GM18870 (cell line): ENCODE measurements around the gene SETBP1.

Source experiments
- ATAC-seq: cut with Tn5 transposase; IDR thresholded peaks from one replicate; pipeline ENCODE4 v1.9.1; 2021; ENCODE audit warnings: moderate library complexity; ENCODE audit not compliant: unreplicated experiment

SETBP1 gene

DNA sequence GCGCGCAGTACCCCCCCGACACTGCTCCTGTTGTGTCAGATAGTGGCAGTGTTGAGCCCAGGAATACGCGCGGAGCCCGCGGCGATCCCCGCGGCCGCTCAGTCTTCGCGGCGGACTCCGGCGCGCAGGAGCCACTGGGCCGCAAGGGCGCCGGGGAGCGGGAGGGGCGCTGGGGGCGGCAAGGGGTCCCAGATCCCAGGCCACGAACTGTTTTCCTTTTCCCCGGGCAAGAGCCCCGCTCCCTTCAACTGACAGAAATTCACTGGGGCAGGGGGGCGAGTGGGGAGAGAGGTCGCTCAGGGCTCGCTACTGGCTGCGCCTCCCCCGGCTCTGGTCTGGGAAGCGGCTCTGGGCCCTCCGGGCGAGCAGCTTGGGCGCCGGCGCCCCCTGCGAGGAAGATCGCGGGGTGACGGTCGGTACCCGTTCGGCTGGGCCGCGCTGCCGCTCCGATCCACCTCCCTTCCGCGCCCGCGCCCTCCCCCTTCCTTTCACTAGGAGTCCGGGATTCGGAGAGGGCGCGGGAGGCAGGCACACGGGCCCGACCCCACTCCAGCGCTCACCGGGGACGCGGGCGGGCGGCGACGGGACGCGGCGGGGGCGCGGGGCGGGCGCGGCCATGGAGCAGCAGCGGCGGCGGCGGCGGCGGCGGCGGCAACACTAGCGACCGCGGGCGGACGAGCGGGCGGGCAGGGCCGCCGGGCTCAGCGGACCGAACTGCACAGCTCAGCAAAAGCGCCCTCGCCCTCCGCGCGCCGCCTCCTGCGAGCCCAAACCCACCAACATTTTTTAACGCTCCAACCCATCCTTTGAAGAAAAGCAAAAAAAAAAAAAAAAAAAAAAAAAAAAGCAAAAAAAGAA, 1.4 kb upstream of the SETBP1 start:
- peak; percentile 77 for ATAC-seq

DNA sequence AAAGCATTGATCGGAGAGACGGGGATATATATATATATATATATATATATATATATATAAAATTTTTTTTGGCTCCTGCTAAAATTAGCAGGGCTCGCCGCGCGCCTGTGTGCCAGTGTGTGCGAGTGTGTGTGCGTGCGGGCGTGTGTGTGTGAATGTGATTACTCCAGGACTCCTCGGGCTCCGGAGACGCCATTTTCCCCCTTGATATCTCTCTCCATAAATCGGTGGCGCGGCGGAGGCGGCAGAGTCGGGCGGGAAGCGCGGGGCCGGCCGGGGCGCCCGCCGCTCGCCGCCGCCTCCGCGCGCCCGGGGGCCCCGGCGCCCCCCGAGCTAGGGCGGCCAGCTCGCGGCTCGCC, 795 bp upstream of the SETBP1 start:
- ATAC-seq: no peak

DNA sequence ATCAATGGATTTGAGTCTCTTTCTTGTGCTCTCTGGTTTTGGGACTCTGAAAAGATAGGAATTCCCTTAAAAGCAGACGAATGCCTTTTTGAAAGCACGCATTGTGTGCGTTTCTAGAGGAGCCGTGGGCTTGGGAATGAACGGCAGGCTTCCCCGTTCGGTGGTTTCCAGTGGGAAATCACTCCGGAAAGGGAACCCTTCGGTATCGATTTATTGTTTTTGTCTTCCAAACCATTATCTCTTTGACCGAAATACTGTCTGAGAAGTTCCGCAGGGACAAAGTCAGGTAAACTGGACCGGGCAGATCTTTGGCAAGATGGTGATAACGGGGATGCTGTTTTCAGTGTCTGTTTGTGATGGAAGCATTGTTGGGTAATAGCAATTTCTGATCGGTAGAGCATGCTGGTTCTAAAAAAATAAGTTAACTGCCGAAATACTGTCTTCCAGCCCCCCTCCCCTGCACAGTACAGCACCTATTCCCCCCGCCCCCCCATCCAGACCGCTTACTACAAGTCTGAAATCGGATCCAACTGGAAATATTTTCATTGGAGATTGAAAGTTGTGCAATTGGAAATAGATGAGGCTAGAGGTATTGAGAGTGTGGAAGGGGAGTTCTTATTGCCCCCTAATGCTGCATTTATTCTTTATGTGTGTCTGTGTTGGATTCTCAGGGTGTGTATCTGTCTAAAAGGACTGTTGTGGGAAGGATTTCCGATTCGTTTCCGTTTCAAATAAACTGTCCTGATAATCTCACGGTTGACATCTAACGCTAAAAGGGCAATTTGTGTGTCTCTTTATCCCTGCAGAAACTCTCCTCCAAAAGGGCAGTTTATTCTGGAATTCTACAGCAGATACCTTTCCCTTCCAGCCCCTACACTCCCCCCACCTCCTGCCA, 635 bp downstream of the SETBP1 start:
- no peak for ATAC-seq

DNA sequence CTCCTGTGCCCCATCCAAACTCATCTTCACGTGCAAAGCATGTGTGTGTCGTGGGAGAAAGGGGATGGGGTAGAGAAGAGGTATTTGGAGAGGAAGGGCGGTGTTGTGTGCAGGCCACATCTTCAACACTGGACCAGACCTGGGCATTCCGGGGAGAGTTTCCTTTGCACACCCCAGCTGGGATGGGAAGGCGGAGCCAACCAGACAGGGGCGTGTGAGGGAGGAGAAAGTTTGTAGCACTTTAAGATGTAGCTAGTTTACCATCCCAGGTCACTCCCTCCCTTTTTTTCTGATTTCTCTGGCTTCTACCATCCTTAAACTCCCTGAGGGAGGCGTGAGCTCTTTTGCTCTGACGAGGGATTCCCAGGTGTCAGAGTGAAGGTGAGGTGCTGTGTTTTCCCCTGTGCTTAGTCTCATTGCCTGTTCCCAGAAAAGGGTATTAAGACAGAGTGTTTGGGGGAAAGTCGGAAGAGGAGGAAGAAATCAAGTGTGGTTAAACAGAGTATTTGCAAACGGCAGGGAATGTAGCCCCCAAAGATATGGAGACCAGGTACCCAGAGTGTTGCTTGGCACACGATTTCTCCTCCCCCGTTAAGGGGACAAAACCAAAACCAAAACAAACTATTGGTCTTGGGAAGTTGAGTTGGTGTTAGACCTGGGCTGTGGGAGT, 1.6 kb downstream of the SETBP1 start:
- peak; percentile 38 for ATAC-seq

DNA sequence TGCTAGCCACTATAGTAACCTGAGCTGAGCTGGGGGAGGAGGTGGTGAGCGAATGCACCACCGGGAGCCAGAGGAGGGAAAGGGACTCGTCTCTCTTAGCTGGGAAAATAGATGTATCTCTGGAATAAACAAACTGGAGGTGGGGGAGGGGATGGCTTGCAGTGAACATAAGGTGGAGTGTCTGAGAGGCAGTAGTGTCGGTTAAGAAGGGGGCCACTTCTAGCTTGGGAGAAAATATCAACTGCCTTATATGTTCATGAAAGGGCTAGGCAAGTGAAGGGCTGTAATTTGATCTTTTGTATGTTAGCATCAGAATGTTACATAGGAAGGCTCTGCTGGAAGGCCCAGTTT, 2.2 kb downstream of the SETBP1 start:
- ATAC-seq: no peak

DNA sequence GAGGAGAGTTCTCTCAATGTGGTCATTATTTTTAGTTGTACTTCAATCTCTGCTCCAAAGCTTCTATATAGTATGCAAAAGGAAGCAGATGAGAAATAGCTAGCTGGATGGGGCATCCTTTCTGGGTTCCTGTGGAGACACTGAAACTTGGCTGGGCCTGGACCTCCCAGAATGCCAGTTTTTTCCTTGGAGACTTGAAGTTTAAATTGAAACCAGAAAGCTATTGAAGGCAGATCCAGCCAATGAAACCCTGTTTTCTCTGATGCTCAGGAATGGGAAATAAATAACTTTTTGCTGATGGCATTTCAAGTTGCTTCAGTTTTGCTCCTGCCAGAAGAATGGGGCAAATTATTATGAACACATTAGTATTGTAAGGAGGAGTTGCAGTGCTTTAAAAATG, 2.9 kb downstream of the SETBP1 start:
- no peak for ATAC-seq

DNA sequence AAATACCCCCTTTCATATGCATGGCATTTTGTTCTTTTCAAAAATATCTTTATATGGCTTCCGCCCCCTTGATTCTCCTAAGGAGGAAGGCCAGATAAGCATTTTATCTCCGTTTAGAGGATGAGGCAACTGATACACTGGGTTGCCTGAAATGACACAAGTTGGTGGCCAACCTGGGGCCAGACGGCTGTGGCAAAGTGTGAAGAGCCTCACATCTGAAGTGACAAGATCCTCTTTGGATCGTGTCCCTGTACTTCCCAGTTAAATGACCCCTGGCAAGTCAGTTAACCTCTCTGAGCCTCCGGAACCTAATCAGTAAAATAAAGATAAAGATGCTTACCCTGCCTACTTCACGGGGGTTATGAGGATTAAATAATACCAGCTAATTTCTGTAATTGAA, 4.6 kb downstream of the SETBP1 start:
- ATAC-seq: no peak

DNA sequence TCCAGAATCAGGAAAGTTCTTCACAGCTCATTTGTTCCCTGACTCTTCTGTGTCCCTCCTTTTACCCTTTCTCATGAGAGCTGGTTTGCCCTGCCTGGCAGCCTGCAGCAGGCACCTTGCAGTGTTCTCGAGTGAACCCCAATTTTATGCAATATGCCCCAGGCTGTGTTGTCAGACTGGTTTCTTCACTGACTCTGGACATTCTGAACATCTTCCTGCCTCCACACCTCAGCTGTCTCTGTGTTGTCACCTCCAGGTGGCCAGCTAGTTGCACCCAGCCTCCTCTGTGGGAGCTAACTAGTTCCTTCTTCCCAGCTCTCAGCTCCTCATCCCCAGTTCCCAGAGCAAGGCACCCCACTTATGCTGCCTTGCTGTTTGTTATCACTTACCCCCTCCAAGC, 5.5 kb downstream of the SETBP1 start:
- ATAC-seq: no peak

DNA sequence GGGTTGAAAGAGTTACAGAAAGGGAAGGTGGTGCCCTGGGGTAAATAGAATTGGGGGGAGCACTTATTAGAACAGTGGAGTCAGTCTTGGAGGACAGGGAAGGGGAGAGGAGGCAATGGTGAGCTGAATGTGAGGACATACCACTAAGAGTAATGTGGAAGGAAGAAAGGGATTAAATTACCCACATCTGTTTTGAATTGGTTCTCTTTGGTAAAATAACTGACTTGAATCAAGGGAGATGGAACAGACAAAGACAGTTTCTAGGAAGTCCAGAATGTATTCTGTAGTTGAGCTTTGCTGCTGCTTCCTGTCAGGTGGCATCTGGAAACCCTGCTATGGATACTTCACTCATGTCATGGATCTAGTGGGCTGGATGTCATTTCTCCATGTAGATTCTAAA, 6.7 kb downstream of the SETBP1 start:
- no peak for ATAC-seq

DNA sequence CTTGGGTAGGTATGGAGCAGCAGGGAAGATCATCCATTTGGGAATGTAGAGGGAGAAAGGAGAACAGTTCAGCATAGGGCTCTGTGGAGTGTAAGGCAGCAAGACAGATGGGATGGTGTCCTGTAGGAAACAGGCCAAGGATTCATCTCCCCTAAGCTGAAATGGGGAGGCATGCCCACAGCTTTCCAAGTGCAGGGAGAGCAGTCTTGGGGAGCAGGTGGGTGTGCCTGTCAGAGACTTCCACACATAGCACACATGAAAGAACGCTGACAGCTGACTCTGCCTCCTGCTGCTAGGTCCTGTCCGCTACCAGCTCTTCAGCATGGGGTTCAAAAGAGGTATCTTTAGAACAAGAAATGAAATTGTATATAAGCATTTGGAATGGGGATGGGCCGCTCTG, 9.0 kb downstream of the SETBP1 start:
- ATAC-seq: no peak

DNA sequence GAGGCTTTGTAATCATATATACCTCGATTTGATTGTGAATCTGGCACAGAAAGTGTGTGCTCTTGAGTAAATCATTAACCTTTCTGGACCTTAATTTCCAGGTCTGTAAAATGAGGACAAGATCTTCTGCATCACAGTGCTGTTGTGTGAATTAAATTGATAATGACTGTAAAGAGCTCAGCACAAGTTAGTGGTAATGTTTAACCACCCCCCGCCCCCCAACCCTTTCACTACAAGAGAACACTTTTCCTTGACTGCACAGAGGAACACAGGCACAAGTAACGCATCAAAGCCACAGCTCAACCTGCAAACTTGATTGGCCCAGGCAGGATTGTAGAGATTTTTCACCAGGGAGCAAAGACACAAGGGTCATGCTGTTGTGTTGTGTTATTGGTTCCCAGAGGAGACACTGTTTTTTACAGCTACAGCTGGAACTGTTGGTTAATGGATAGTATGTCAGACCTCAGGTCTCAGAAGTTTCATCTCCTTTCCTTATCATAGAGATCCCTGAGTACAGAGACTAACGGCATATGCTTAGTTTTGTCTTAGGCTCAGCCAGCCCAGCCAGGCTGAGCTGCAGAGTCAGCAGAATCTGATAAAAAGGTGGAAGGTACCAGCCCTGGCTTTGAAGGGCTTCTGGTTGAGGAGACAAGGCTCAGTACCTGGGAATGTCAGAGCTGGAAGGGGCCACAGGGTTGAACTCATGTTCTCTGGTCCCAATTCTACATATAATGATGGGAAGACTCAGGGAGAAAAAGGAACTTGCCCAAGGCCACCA, 10.6 kb downstream of the SETBP1 start:
- no peak for ATAC-seq

DNA sequence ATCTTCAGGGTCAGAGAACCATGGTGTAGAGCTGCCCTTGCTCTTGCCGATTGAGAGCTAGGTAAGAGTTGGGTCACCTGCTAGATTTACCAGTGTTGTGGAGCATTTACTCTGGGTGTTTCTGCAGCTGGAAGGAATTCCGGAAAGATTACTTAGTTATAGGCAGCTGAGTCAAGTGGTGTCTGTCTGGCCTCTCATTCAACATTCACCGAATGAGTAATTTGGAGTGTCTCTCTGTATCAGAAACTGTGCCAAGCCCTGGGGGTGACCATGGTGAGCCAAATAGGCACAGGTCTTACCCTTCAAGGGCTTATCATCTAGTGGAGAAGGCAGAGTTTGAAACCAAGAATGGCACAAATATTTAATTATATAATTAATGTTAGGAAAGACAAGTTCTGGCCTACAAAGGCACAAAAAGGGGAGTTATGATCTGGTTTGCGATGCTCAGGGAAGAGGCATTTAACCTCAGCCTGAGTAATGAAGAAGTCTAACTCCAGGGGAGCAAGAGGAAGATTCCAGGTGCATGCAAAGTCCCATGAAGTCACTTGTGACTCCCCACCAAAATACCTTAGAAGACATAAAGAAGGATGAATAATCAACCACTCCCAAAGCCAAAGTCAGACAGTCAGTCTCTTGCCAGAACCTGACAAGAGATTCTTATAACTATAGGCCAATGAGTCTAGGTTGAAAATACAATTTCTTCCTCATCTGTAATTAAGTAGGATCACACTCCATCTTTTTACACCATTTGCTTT, 12.5 kb downstream of the SETBP1 start:
- no peak for ATAC-seq

DNA sequence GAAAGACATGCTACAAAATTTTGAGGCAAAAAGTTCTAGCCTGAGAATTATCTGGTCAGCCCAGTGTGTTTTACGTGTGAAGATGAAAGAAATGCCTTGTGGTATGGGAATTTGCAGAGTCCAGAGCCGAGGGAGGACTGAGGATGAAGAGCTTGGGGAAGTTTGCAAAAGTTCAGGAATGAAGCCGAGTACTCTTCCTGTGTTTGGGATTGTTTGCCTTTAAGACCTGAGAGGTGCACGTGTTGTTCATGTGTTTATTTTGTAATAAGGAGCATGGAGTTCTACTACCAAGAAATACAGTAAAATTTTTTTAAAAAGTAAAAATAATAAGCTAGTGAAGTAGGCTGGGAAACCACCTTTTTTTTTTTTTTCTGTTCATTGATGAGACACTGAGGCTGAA, 14.8 kb downstream of the SETBP1 start:
- ATAC-seq: no peak

DNA sequence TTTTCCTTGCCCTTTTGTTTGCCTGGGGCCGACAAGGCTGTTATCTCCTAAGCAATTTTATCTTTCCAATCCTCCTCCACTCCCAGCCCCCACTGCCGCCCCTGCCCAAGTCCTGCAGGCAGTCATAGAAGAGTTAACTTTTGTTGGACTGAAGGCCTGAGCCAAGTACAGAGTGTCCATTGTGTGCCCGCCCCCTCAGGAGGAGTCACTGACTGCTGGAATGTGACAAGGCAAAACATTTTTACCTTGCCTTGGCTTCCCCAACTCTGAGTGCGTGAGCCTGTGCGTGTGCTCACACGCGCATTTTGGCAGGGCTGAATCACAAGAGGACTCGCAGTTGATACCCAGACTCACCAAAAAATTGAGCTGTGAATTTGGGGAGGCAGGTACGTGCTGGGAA, 16.2 kb downstream of the SETBP1 start:
- ATAC-seq: no peak

DNA sequence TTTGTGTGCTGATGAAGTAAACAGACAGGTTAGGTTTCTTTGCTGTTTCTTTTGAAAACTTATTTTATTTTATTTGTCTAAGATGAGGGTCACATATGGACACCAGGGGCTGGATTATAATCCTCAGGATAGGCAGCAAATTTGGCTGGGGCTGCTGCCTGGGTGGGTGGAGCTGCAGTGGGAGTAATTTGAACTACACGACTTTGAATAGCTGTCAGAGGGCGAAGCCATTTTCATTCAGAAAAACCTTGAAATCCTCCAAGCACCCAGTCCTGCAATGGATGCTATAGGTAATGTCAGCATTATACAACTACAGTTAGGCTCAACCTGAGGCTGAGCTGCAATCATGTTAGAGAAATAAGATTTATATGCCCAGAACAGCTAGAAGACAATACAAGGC, 16.6 kb downstream of the SETBP1 start:
- no peak for ATAC-seq

DNA sequence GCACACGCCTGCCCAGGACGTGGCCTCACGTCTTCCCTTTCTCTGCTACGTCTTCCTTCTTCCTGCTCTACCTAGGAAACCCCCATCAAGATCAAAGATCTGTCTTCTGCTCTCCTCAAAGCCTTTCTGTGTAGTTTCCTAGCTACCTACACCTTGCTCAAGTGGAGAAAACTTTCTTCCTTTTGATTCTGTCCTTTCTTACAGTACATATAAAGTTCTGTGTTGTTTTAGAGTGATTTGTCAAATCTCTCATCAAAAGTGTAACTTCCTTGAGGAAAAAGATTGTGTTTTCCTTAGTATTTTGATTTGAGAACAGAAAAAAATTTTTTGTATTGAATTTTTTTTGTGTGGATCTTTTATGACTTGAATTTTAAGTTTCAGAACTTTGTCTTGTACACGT, 17.8 kb downstream of the SETBP1 start:
- no peak for ATAC-seq

DNA sequence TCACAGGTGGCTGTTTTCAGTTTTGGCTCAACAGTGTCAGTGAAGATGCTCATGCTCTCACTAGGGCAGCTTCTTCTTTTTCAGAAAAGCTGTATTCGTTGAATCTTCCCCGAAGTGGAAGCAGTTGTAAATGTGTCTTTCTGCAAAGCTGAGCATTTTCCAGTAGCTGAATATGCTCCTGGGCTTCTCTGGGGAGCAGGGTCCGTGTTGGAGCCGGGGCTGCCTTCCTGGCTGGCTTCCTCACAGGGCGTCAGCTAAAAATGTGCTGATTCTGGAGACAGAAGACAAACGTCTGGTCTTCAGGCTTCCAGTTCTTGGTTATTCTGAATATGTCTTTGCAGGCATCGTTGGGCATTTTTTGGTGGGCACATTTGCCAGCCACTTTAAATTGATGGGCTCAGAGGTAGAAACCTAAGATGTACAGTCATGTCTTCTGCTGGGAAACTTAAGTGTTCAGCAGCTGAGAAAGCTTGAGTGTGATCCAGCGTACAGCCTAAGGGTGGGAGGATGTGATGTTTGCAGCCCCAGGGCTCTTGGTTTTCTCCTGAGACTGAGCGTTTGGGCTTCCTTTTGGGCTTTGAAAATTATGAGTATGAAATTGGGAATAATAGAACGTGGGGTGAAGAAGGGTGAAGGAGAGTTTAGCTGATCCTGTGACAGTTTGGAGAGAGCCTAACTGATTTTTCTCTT, 19.0 kb downstream of the SETBP1 start:
- no peak for ATAC-seq

DNA sequence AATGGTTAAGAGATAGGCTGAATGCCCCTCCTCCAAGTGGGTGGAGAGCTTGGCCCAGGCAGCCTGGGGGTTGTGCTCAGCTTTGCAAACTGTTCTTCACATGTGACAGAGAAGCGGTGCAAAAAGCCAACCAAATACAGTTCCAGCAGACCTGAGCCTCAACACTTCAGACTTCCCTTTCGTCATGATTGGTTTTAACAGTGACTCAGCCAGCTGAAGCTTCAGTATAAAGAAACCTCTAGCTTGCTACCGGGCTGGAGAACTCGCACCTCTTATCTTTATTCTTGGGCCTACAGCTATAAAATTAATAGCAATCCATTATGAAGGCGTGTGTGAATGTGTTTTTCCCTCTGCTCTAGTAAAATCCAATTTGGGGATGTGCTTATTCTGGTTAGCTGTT, 20.0 kb downstream of the SETBP1 start:
- ATAC-seq: no peak

DNA sequence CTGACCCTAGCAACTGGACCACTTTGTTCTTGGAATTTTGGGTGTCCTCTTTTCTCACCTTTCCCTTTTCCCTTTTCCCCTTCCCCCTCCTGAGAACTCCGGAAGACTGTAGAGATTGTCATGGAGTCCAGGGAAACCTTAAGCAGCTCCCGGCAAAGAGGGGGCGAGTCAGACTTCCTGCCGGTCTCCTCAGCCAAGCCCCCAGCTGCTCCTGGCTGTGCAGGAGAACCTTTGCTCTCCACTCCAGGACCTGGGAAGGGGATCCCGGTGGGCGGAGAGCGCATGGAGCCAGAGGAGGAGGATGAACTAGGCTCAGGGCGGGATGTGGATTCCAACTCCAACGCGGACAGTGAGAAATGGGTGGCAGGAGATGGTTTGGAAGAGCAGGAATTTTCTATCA, 20.5 kb downstream of the SETBP1 start:
- no peak for ATAC-seq

DNA sequence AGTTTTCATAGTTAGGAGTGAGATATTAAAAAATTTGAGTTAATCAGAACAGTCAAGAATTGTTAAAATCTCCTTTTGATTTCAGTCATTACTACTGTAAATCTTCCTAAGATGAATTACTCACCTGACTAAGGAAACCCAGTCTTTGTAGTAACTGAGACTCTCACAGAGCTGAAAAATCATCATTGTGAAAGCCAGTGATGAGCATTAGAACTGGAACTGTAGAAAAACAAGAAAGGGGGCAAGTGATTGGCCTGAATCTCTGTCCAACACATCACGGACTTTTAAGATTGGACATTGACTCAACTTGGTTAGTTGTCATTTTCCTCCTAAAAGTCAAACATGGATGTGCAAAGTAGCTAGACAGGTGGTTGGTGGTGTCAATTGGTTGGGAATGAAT, 21.9 kb downstream of the SETBP1 start:
- ATAC-seq: no peak
